Activated naive CD4-positive, alpha-beta T cell treated with Interleukin-2 at 50 U/mL for 16 hours (primary cell): ENCODE measurements around the gene LHPP.

Source experiments
- DNase-seq: peaks from one replicate; pipeline ENCODE4 v3.0.0-alpha.2; 2020

Gene LHPP

GRCh38 chr10:124559372-124560132, 97.9 kb downstream of the LHPP start:
- no peak for DNase-seq

GRCh38 chr10:124560377-124561105, 98.9 kb downstream of the LHPP start:
- no peak for DNase-seq

DNA sequence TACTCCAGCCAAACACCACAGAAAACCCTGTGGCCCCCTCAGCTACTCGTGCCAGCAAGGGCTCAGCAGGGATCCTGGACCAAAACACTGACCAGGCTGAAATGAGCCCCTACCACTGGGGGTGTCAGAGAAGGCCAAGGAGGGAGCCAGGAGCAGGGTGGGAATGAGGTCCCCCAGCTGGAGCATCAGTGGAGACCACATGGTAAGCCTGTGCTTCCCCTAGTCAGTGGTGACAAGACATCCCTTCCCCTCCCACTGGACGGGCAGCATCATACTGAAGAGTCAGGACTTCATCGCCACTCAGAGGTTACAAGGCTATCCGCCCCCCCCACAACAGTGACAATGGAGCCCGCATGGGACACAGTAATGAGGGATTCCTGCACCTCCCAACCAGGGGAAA, 99.6 kb downstream of the LHPP start:
- no peak for DNase-seq

- no peak for DNase-seq
These were observed 100.9 kb downstream of the LHPP start for GRCh38 chr10:124562425-124563060.

- DNase-seq = no peak
These were observed 101.9 kb downstream of the LHPP start for GRCh38 chr10:124563320-124564040.

DNA sequence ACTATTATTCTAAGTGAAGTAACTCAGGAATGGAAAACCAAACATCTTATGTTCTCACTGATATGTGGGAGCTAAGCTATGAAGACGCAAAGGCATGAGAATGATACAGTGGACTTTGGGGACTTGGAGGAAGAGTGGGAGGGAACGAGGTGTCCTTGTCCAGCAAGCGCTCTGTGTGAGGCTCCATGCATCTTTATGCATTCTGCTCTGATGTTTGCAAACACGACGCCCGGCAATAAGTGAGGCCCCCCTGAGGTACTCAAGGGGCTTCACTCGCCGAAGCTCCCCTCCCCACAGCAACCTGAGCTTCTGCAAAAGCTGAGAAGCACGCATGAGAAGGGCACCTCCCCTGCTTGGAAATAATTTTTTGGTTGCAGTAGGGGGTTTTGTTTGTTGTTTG, 103.3 kb downstream of the LHPP start:
- no peak for DNase-seq

DNA sequence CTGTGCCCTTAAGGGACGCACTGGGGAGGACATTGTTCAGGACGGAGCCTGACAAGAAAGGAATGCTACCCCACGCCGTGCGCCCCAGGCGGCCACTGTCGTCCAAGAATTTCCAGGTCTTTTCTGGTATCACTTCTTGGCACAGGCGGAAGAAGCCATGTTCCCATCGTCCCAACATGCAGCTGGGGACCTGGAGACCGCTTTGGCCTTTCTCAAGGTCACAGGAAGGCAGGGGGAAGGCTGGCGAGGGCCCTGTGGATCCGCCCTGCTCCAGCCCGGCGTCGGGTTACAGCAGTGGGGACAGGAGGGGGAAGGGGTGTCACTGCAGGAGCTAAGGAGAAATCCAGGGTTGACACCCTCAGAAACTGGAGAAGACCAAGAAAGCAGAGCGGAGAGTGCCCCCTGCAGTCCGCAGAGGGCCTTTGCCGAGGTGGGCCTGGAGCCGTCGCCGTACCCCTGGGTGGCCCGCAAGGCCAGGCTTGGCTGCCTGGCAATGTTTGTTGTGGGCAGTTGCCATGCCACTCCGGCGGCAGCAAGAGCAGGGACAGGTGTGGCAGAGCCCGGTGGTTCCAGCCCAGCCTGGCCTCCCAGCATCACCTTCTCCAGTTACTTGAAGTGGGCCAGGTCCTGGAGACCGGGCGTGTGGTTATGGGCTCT, 104.1 kb downstream of the LHPP start:
- DNase-seq = no peak

GRCh38 chr10:124566222-124566888, 104.7 kb downstream of the LHPP start:
- DNase-seq = no peak

DNA sequence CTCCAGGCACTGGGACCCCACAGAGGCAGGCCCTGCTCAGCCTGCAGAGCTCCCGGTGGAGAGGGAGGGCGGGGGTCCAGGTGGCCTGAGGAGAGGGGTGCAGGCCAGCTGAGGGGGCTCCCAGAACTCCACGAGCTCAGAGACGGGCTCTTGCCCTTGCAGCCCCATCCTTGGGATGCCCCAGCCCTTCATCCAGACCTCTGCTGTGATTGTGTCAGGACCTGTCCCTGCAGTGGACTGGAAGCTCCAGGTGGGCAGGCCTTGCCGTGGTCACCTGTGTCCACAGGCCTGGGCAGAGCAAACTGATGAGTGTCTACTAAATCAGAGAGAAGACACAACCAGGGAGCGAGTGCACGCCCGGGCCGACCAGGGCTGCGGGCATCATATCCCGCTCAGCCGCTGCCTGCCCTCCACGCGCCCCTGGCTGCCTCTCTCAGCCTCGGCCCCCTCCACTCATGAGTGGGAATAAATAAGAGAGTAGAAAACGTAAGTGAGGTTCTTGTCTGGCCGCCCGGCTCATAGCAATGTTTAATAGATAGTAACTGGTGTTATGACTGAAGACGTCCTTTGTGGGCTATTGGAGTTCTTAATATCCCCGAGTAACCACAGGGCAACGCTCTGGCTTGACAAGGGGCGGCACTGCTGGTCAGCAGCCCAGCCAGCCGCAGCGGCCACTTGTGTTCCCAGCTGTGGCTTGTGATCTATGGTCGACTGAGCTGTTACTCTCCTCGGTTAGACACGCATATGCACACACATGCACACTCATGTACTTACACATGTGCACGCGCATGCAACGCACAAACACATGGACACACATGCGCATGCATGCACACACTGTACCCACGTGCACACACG, 105.6 kb downstream of the LHPP start:
- DNase-seq = no peak

GRCh38 chr10:124568339-124568738, 106.7 kb downstream of the LHPP start:
- DNase-seq = no peak

DNA sequence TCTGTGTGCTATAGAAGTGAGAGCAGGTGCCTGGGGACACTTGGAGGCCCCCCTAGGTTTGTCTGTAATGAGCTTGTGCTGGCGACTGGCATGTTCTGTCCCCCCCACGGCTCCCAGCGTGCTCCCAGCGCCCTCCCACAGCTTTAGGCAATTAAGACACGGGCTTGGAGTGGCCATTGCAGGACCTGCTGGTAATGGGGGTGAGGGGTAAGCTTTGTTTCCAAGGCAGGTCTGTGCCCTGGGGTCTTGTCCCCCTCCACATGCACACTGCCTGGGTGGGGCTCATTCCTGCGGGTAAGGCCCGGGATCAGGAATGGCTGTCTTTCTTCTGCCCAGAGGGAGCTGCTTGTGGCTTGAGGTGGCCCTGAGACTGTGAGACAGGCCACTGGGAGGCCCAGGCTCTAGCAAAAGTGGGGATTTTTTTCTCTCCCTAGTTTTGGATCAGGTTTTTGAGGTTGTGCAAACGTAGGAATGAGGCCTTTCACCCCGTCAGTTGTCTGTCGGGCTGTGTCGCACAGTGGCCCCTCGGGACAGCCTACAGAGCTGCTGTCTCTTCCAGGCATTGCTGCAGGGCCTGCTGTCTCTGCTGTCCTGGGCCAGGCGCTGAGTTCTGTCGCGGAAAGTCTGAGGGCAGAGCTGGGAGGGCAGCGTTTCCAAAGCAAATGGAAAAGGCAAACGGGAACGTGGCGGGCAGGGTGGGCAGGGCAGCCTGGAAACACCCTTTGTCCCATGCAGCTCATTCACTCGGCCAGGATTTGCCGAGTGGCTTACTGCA, 107.4 kb downstream of the LHPP start:
- DNase-seq = no peak

- no peak for DNase-seq
These were observed 108.2 kb downstream of the LHPP start for GRCh38 chr10:124569623-124570470.

GRCh38 chr10:124570646-124571045, 109.0 kb downstream of the LHPP start:
- no peak for DNase-seq

GRCh38 chr10:124572751-124573150, 111.1 kb downstream of the LHPP start:
- no peak for DNase-seq

GRCh38 chr10:124573726-124574455, 112.3 kb downstream of the LHPP start:
- DNase-seq = no peak

DNA sequence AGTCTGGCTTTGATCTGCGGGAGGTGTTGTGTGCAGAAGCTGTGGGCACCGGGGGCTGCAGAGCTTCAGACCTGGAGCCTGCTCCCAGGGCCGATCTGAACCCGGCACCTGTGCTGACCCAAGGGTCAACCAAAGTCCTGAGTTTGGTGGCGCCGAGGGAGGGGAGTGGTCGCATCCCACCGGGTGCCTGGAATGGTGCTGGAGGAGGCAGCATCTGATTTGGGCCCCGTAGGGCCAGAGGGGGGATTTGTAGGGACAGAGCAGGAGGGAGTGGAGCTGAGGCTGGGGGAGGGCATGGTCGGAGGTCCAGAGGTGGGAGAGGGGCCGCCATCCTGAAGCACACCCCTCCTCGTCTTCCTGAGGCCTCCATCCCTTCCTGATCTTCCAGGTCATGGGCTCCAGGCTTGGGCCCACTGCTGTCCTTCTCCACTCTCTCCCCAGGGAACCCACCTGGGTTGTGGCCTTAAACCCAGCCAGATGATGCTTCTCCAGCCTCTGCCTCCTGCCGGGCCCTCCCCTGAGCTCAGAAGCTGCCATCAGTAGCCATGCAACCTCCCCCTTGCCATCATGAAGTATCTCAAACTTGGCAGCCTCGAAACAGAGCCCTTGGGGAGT, 112.9 kb downstream of the LHPP start:
- no peak for DNase-seq

DNA sequence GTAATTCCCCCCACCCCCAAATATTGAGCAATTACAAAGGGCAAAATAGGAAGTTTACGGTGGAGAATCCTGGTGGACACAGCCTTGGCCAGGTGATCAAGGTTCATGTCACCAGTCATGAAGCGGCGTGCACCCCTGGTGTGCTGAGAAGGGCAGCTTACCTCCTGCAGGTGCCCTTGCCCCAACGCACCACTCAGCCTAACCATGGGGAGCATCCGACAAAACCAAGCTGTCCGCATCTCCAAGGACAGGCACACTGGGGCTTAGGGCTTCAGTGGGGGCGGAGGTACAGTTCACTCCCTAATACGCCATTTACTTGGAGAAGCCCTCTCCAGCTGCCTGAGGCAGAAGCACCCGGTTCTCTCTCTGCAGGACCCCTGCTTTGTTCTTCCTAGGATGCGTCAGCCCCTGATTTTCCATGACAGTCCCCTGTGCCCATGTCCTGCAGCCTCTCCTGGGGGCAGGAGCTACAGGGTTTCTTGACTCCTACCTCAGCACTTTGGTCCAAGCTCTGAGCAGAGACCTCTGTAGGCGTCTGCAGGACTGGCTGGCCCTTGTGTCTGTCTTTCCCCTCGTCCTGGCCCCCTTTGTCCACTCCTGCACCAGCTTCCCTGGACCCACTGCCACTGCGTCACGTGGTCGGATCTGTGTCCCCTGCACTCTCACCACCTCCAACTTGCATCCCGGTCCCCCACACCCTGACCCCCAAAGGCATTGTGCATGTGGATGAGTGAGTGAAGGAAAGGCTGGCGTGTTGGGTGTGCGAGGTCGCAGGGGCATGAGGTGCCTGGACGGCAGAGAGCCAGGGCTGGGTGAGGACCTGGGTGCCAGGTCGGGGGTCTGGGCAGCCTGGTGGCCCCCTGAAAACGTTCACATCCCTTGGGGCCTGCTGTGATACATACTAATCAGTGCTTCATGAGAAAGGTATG, 113.7 kb downstream of the LHPP start:
- no peak for DNase-seq
